Measurements from ENCODE around the gene SMPD4. TPM values are rescaled to one million over a fixed set of nuclear protein-coding genes. Genes with fewer than 3 reads are reported as not detected.
"Not testable (repeated sequence)": the region's sequence is repeated elsewhere in the genome, so short reads cannot be mapped to it uniquely, and the experiment has no call there.

Gene SMPD4
- total RNA-seq, 3 donors from 2014 or later = 28.0 to 50.1 (median 41.3) TPM

- not testable (repeated sequence) for H3K4me3 ChIP-seq
Measured at GRCh38 chr2:130102597-130103363, 78.6 kb downstream of the SMPD4 start.

More at GRCh38 chr2:130102597-130103363, 78.6 kb downstream of the SMPD4 start:
- H3K27ac ChIP-seq; H3K36me3 ChIP-seq; DNase-seq (ENCODE audit: low spot score in 2 of 2); H3K27me3 ChIP-seq; H3K9me3 ChIP-seq; H3K4me1 ChIP-seq; intact Hi-C loops (cut with DNase I; ENCODE audit: low total_unique reads): not testable (repeated sequence)

Other genes with a start within 250 kb of the SMPD4 start
- 1 to 10 TPM in 2 of 3 donors, under 1 TPM in 1; 0.16 to 3.2 (median 1.6) TPM for gene RAB6C, start 201.9 kb downstream of the SMPD4 start, total RNA-seq
- gene POTEF, start 52.4 kb downstream of the SMPD4 start, total RNA-seq = 1 to 10 TPM in 2 of 3 donors, not detected in 1; 3.3 to 4.2 TPM
- gene CCDC74B, start 36.5 kb downstream of the SMPD4 start, total RNA-seq = 10 to 100 TPM in 1 of 3 donors, 1 to 10 TPM in 2; 2.7 to 16.1 (median 9.5) TPM
- gene MZT2B, start 660 bp upstream of the SMPD4 start, total RNA-seq = 10 to 100 TPM; 91.0 to 99.9 (median 97.3) TPM
- gene TUBA3E, start 16.8 kb upstream of the SMPD4 start, total RNA-seq = not detected
- 100 to 1,000 TPM in 2 of 3 donors, 10 to 100 TPM in 1; 94.7 to 114 (median 113) TPM for gene IMP4, start 161.3 kb upstream of the SMPD4 start, total RNA-seq
- 10 to 100 TPM; 50.8 to 77.1 (median 54.3) TPM for gene PTPN18, start 174.5 kb upstream of the SMPD4 start, total RNA-seq

Measured in breast epithelium (tissue), 4 donors.